ENCODE data around the gene CCDC192. TPM values are rescaled to one million over a fixed set of nuclear protein-coding genes. Genes with fewer than 3 reads are reported as not detected.

The CCDC192 gene
- total RNA-seq, 1 experiment from 2014 or later: 0.52 TPM

GRCh38 chr5:127926974-127927373, 223.8 kb downstream of the CCDC192 start:
- ATAC-seq (no peak), DNase-seq (ENCODE audit: low spot score) (no peak)
- ChIA-PET CTCF (no interaction called here), POLR2A (no interaction called here)
- no peaks in the 10 kb centered on the region for H3K36me3 Mint-ChIP-seq
- H3K27ac Mint-ChIP-seq: no peak overlapping the region
- no peaks in the 10 kb centered on the region for H3K4me1 Mint-ChIP-seq
- TF ChIP-seq, protein P1, sequence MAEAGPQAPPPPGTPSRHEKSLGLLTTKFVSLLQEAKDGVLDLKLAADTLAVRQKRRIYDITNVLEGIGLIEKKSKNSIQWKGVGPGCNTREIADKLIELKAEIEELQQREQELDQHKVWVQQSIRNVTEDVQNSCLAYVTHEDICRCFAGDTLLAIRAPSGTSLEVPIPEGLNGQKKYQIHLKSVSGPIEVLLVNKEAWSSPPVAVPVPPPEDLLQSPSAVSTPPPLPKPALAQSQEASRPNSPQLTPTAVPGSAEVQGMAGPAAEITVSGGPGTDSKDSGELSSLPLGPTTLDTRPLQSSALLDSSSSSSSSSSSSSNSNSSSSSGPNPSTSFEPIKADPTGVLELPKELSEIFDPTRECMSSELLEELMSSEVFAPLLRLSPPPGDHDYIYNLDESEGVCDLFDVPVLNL (CRISPR knock-in tag; IDR thresholded peaks at IDR 0.05; ENCODE audit: borderline replicate concordance, low read depth): no peak
- TF ChIP-seq ATF2 (CRISPR knock-in tag; IDR thresholded peaks at IDR 0.05; ENCODE audit: borderline replicate concordance, low read depth): no peak
- TF ChIP-seq ATF1 (CRISPR knock-in tag; IDR thresholded peaks at IDR 0.05): no peak
- TF ChIP-seq CREM (CRISPR knock-in tag; IDR thresholded peaks at IDR 0.05): no peak
- TF ChIP-seq ELF4 (CRISPR knock-in tag; IDR thresholded peaks at IDR 0.05; ENCODE audit: low read depth): no peak
- no peak for TF ChIP-seq PRRX2 (CRISPR knock-in tag; IDR thresholded peaks at IDR 0.05)
- TF ChIP-seq FOXJ3 (CRISPR knock-in tag; IDR thresholded peaks at IDR 0.05; ENCODE audit: borderline replicate concordance): no peak
- TF ChIP-seq, protein P2, sequence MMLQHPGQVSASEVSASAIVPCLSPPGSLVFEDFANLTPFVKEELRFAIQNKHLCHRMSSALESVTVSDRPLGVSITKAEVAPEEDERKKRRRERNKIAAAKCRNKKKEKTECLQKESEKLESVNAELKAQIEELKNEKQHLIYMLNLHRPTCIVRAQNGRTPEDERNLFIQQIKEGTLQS (CRISPR knock-in tag; conservative IDR thresholded peaks at IDR 0.05): no peak
- no peak for TF ChIP-seq NR2C2 (CRISPR knock-in tag; IDR thresholded peaks at IDR 0.05)
- TF ChIP-seq ZNF396 (CRISPR knock-in tag; IDR thresholded peaks at IDR 0.05; ENCODE audit: borderline replicate concordance): no peak
- no peak for TF ChIP-seq ESRRA (CRISPR knock-in tag; IDR thresholded peaks at IDR 0.05; ENCODE audit: borderline replicate concordance)
- TF ChIP-seq, protein P3, sequence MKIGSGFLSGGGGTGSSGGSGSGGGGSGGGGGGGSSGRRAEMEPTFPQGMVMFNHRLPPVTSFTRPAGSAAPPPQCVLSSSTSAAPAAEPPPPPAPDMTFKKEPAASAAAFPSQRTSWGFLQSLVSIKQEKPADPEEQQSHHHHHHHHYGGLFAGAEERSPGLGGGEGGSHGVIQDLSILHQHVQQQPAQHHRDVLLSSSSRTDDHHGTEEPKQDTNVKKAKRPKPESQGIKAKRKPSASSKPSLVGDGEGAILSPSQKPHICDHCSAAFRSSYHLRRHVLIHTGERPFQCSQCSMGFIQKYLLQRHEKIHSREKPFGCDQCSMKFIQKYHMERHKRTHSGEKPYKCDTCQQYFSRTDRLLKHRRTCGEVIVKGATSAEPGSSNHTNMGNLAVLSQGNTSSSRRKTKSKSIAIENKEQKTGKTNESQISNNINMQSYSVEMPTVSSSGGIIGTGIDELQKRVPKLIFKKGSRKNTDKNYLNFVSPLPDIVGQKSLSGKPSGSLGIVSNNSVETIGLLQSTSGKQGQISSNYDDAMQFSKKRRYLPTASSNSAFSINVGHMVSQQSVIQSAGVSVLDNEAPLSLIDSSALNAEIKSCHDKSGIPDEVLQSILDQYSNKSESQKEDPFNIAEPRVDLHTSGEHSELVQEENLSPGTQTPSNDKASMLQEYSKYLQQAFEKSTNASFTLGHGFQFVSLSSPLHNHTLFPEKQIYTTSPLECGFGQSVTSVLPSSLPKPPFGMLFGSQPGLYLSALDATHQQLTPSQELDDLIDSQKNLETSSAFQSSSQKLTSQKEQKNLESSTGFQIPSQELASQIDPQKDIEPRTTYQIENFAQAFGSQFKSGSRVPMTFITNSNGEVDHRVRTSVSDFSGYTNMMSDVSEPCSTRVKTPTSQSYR (CRISPR knock-in tag; IDR thresholded peaks at IDR 0.05): no peak
- peaks cover 98% of the 10 kb centered on the region for H3K27me3 Mint-ChIP-seq (ENCODE audit: low read depth)
- no peaks in the 10 kb centered on the region for H3K9me3 Mint-ChIP-seq
- H3K4me3 Mint-ChIP-seq: no peak overlapping the region

- H3K27me3 Mint-ChIP-seq (ENCODE audit: low read depth): peaks cover 100% of the 10 kb centered on the region
- ATAC-seq: no peak
- CTCF ChIA-PET: no interaction called here
These were observed 224.9 kb downstream of the CCDC192 start for GRCh38 chr5:127928053-127928452.

More at GRCh38 chr5:127928053-127928452, 224.9 kb downstream of the CCDC192 start:
- Mint-ChIP-seq H3K4me3 (no peak overlapping the region), H3K9me3 (no peaks in the 10 kb centered on the region), H3K4me1 (no peaks in the 10 kb centered on the region), H3K36me3 (no peaks in the 10 kb centered on the region), H3K27ac (no peak overlapping the region)
- no peak for DNase-seq (ENCODE audit: low spot score)
- TF ChIP-seq ZNF396 (CRISPR knock-in tag; IDR thresholded peaks at IDR 0.05; ENCODE audit: borderline replicate concordance): no peak
- TF ChIP-seq MXD4 (CRISPR knock-in tag; IDR thresholded peaks at IDR 0.05; ENCODE audit: borderline replicate concordance): no peak
- TF ChIP-seq, protein P4, sequence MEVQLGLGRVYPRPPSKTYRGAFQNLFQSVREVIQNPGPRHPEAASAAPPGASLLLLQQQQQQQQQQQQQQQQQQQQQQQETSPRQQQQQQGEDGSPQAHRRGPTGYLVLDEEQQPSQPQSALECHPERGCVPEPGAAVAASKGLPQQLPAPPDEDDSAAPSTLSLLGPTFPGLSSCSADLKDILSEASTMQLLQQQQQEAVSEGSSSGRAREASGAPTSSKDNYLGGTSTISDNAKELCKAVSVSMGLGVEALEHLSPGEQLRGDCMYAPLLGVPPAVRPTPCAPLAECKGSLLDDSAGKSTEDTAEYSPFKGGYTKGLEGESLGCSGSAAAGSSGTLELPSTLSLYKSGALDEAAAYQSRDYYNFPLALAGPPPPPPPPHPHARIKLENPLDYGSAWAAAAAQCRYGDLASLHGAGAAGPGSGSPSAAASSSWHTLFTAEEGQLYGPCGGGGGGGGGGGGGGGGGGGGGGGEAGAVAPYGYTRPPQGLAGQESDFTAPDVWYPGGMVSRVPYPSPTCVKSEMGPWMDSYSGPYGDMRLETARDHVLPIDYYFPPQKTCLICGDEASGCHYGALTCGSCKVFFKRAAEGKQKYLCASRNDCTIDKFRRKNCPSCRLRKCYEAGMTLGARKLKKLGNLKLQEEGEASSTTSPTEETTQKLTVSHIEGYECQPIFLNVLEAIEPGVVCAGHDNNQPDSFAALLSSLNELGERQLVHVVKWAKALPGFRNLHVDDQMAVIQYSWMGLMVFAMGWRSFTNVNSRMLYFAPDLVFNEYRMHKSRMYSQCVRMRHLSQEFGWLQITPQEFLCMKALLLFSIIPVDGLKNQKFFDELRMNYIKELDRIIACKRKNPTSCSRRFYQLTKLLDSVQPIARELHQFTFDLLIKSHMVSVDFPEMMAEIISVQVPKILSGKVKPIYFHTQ (CRISPR knock-in tag; IDR thresholded peaks at IDR 0.05): no peak
- no peak for TF ChIP-seq ZBTB43 (CRISPR knock-in tag; IDR thresholded peaks at IDR 0.05)
- TF ChIP-seq CREM (CRISPR knock-in tag; IDR thresholded peaks at IDR 0.05): no peak
- TF ChIP-seq, protein P3 (CRISPR knock-in tag; IDR thresholded peaks at IDR 0.05): no peak
- TF ChIP-seq GRHL2 (CRISPR knock-in tag; IDR thresholded peaks at IDR 0.05; ENCODE audit: insufficient replicate concordance, severe bottlenecking): no peak
- TF ChIP-seq EMX1 (CRISPR knock-in tag; IDR thresholded peaks at IDR 0.05): no peak
- POLR2A ChIA-PET: no interaction called here

Data from WTC11 (cell line).